Parathyroid adenoma (tissue), 2 donors: ENCODE data around the gene TIAM2.

Source experiments
- H2AFZ ChIP-seq: fragments of 300-600 bp; sonication (generic); one replicate; pipeline ENCODE4 v1.7.0; 2017; ENCODE audit warnings: antibody characterized with exemption, mild to moderate bottlenecking
- H3K27ac ChIP-seq: fragments of 300-600 bp; sonication (generic); one replicate; pipeline ENCODE4 v1.7.0; 2017
- H3K27me3 ChIP-seq: fragments of 300-600 bp; sonication (generic); one replicate; pipeline ENCODE4 v1.7.0; 2017; ENCODE audit warnings: low read length; ENCODE audit not compliant: control insufficient read depth, insufficient read depth
- H3K36me3 ChIP-seq: fragments of 300-600 bp; sonication (generic); one replicate; pipeline ENCODE4 v1.7.0; 2017; ENCODE audit warnings: low read length; ENCODE audit not compliant: control insufficient read depth, insufficient read depth
- H3K4me1 ChIP-seq: fragments of 300-600 bp; sonication (generic); one replicate; pipeline ENCODE4 v1.7.0; 2017; ENCODE audit warnings: control low read depth
- H3K4me2 ChIP-seq: fragments of 300-600 bp; sonication (generic); one replicate; pipeline ENCODE4 v1.7.0; 2017; ENCODE audit warnings: low read length
- H3K4me3 ChIP-seq: fragments of 300-600 bp; sonication (generic); one replicate; pipeline ENCODE4 v1.7.0; 2017; ENCODE audit warnings: low read depth, low read length
- H3K79me2 ChIP-seq: fragments of 300-600 bp; sonication (generic); one replicate; pipeline ENCODE4 v1.7.0; 2017; ENCODE audit warnings: control low read depth
- H3K9ac ChIP-seq: fragments of 300-600 bp; sonication (generic); one replicate; pipeline ENCODE4 v1.7.0; 2017; ENCODE audit warnings: mild to moderate bottlenecking
- H3K9me3 ChIP-seq: fragments of 300-600 bp; sonication (generic); one replicate; pipeline ENCODE4 v1.7.0; 2017; ENCODE audit warnings: low read length; ENCODE audit not compliant: control insufficient read depth
- CTCF ChIP-seq: fragments of 300-600 bp; sonication (generic); IDR thresholded peaks from one replicate; pipeline ENCODE4 v1.7.0; 2017; ENCODE audit warnings: antibody characterized with exemption, mild to moderate bottlenecking
- donor health status: primary hyperparathyroidism.

TIAM2 gene

GRCh38 chr6:155038104-155038503 is 43.0 kb downstream of the TIAM2 start:
- Histone ChIP-seq H3K9ac (no peak overlapping the region), H3K4me2 (no peak overlapping the region), H2AFZ (no peak overlapping the region), H3K27ac (no peak overlapping the region), H3K4me3 (no peak overlapping the region), H3K79me2 (no peaks in the 10 kb centered on the region), H3K9me3 (no peaks in the 10 kb centered on the region), H3K36me3 (no peaks in the 10 kb centered on the region), H3K4me1 (no peaks in the 10 kb centered on the region), H3K27me3 (no peaks in the 10 kb centered on the region)
- TF ChIP-seq CTCF: no peak

- Histone ChIP-seq H3K79me2 (no peaks in the 10 kb centered on the region), H3K27me3 (no peaks in the 10 kb centered on the region), H2AFZ (no peak overlapping the region), H3K9ac (no peak overlapping the region), H3K4me3 (no peak overlapping the region), H3K4me1 (no peaks in the 10 kb centered on the region), H3K27ac (no peak overlapping the region), H3K4me2 (no peak overlapping the region), H3K36me3 (no peaks in the 10 kb centered on the region), H3K9me3 (no peaks in the 10 kb centered on the region)
- no peak for TF ChIP-seq CTCF
These were observed 43.4 kb downstream of the TIAM2 start for GRCh38 chr6:155038527-155038926.

- Histone ChIP-seq H3K27me3 (no peaks in the 10 kb centered on the region), H3K9ac (no peak overlapping the region), H3K79me2 (no peaks in the 10 kb centered on the region), H3K36me3 (no peaks in the 10 kb centered on the region), H3K9me3 (no peaks in the 10 kb centered on the region), H3K4me1 (no peaks in the 10 kb centered on the region), H3K4me2 (no peak overlapping the region), H3K4me3 (no peak overlapping the region), H2AFZ (no peak overlapping the region), H3K27ac (no peak overlapping the region)
- TF ChIP-seq CTCF: no peak
These were observed 44.5 kb downstream of the TIAM2 start for GRCh38 chr6:155039618-155040017.

- Histone ChIP-seq H3K27ac (no peak overlapping the region), H3K9ac (no peak overlapping the region), H3K27me3 (no peaks in the 10 kb centered on the region), H3K4me1 (no peaks in the 10 kb centered on the region), H2AFZ (no peak overlapping the region), H3K4me3 (no peak overlapping the region), H3K4me2 (no peak overlapping the region), H3K36me3 (no peaks in the 10 kb centered on the region), H3K79me2 (no peaks in the 10 kb centered on the region), H3K9me3 (no peaks in the 10 kb centered on the region)
- no peak for TF ChIP-seq CTCF
These were observed 45.0 kb downstream of the TIAM2 start for GRCh38 chr6:155040154-155040553.

GRCh38 chr6:155040901-155041650 is 46.0 kb downstream of the TIAM2 start:
- no peak overlapping the region for H3K27ac ChIP-seq
- TF ChIP-seq CTCF: no peak
- H3K4me3 ChIP-seq: no peak overlapping the region

More at GRCh38 chr6:155040901-155041650, 46.0 kb downstream of the TIAM2 start:
- H3K9me3 ChIP-seq: no peaks in the 10 kb centered on the region
- H3K79me2 ChIP-seq: no peaks in the 10 kb centered on the region
- H3K27me3 ChIP-seq: no peaks in the 10 kb centered on the region
- H3K36me3 ChIP-seq: no peaks in the 10 kb centered on the region
- no peak overlapping the region for H2AFZ ChIP-seq
- H3K9ac ChIP-seq: no peak overlapping the region
- H3K4me1 ChIP-seq: no peaks in the 10 kb centered on the region
- H3K4me2 ChIP-seq: no peak overlapping the region
